Neural cell (in vitro differentiated cells): ENCODE measurements around the gene TRIM37.

Source experiments
- EP300 ChIP-seq: fragments of 450-650 bp; conservative IDR thresholded peaks from 2 replicates; pipeline ENCODE4 v1.6.1; 2014; ENCODE audit warnings: antibody characterized with exemption, mild to moderate bottlenecking, moderate library complexity; ENCODE audit not compliant: poor library complexity, severe bottlenecking
- TAF1 ChIP-seq: IDR thresholded peaks from 2 replicates; pipeline ENCODE4 v1.6.1; 2012; ENCODE audit warnings: low read depth

DNA sequence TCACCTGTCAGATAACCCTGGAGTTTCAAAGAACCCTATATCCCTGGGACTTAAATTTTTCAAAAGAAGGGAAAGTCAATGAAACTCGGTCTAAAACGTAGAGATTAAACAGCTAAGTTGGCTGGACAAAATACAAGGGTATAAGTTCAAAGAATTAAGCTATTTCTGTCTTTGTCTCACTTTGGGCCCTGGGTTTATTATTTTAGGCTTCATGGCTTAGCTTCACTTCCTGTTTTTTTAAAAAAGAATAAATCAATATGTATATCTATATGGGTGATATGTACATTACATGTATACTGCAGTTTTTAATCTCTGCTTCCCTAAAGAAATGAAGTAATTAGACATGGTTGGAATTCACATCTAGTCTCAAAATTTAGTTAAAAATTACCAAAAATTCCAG is 132.3 kb downstream of the TRIM37 start:
- TF ChIP-seq EP300 = no peak
- TF ChIP-seq TAF1 = no peak
